Measurements from ENCODE around the gene CCL1.

The CCL1 gene

GRCh38 chr17:34363183-34363661, at the start of gene CCL1:
TSS of gene CCL1 (minus strand) at chr17:34363233. CDS start at chr17:34363161, 72 bp downstream.
- H3K9ac ChIP-seq (ENCODE audit: low read length in 2 of 2) = no peak within 1 kb of the TSS
- no peaks in the 10 kb centered on the region for H3K4me1 ChIP-seq (ENCODE audit: control insufficient read depth, insufficient read depth, low read length)
- H3K36me3 ChIP-seq (ENCODE audit: control insufficient read depth in 2 of 2, insufficient read depth in 2 of 2, low read length in 2 of 2) = no peaks in the 10 kb centered on the region
- H3K27me3 ChIP-seq (ENCODE audit: control insufficient read depth in 1 of 2, insufficient read depth in 2 of 2, low read length in 2 of 2) = peaks cover 2 to 25% of the 10 kb centered on the region in 2 donors
- no peak within 1 kb of the TSS for H3K4me3 ChIP-seq (ENCODE audit: low read length in 2 of 2)
- H3K9me3 ChIP-seq (ENCODE audit: control insufficient read depth in 2 of 2, low read length in 2 of 2) = no peaks in the 10 kb centered on the region
- H3K27ac ChIP-seq (ENCODE audit: low read length) = no peak within 1 kb of the TSS

- H3K4me1 ChIP-seq (ENCODE audit: control insufficient read depth, insufficient read depth, low read length) = no peaks in the 10 kb centered on the region
- H3K27ac ChIP-seq (ENCODE audit: low read length) = no peak overlapping the region
- H3K9me3 ChIP-seq (ENCODE audit: control insufficient read depth in 2 of 2, low read length in 2 of 2) = no peaks in the 10 kb centered on the region
- H3K36me3 ChIP-seq (ENCODE audit: control insufficient read depth in 2 of 2, insufficient read depth in 2 of 2, low read length in 2 of 2) = no peaks in the 10 kb centered on the region
- no peak overlapping the region for H3K4me3 ChIP-seq (ENCODE audit: low read length in 2 of 2)
- peaks cover 22 to 24% of the 10 kb centered on the region in 2 donors for H3K27me3 ChIP-seq (ENCODE audit: control insufficient read depth in 1 of 2, insufficient read depth in 2 of 2, low read length in 2 of 2)
- no peak overlapping the region for H3K9ac ChIP-seq (ENCODE audit: low read length in 2 of 2)
Observed at GRCh38 chr17:34412534-34412933, 49.5 kb upstream of the CCL1 start.

GRCh38 chr17:34411646-34412421, 48.8 kb upstream of the CCL1 start:
- Histone ChIP-seq H3K36me3 (ENCODE audit: control insufficient read depth in 2 of 2, insufficient read depth in 2 of 2, low read length in 2 of 2) (no peaks in the 10 kb centered on the region), H3K4me3 (ENCODE audit: low read length in 2 of 2) (no peak overlapping the region), H3K27ac (ENCODE audit: low read length) (no peak overlapping the region), H3K4me1 (ENCODE audit: control insufficient read depth, insufficient read depth, low read length) (no peaks in the 10 kb centered on the region), H3K9me3 (ENCODE audit: control insufficient read depth in 2 of 2, low read length in 2 of 2) (no peaks in the 10 kb centered on the region), H3K27me3 (ENCODE audit: control insufficient read depth in 1 of 2, insufficient read depth in 2 of 2, low read length in 2 of 2) (peaks cover 22 to 25% of the 10 kb centered on the region in 2 donors), H3K9ac (ENCODE audit: low read length in 2 of 2) (no peak overlapping the region)

GRCh38 chr17:34409352-34409751, 46.3 kb upstream of the CCL1 start:
- Histone ChIP-seq H3K36me3 (ENCODE audit: control insufficient read depth in 2 of 2, insufficient read depth in 2 of 2, low read length in 2 of 2) (no peaks in the 10 kb centered on the region), H3K27ac (ENCODE audit: low read length) (no peak overlapping the region), H3K4me3 (ENCODE audit: low read length in 2 of 2) (no peak overlapping the region), H3K27me3 (ENCODE audit: control insufficient read depth in 1 of 2, insufficient read depth in 2 of 2, low read length in 2 of 2) (peaks cover 17 to 23% of the 10 kb centered on the region in 2 donors), H3K9ac (ENCODE audit: low read length in 2 of 2) (no peak overlapping the region), H3K9me3 (ENCODE audit: control insufficient read depth in 2 of 2, low read length in 2 of 2) (no peaks in the 10 kb centered on the region), H3K4me1 (ENCODE audit: control insufficient read depth, insufficient read depth, low read length) (no peaks in the 10 kb centered on the region)

GRCh38 chr17:34408439-34408838, 45.4 kb upstream of the CCL1 start:
- Histone ChIP-seq H3K4me1 (ENCODE audit: control insufficient read depth, insufficient read depth, low read length) (no peaks in the 10 kb centered on the region), H3K9me3 (ENCODE audit: control insufficient read depth in 2 of 2, low read length in 2 of 2) (no peaks in the 10 kb centered on the region), H3K4me3 (ENCODE audit: low read length in 2 of 2) (no peak overlapping the region), H3K27me3 (ENCODE audit: control insufficient read depth in 1 of 2, insufficient read depth in 2 of 2, low read length in 2 of 2) (peaks cover 14 to 20% of the 10 kb centered on the region in 2 donors), H3K9ac (ENCODE audit: low read length in 2 of 2) (no peak overlapping the region), H3K36me3 (ENCODE audit: control insufficient read depth in 2 of 2, insufficient read depth in 2 of 2, low read length in 2 of 2) (no peaks in the 10 kb centered on the region), H3K27ac (ENCODE audit: low read length) (no peak overlapping the region)

- no peaks in the 10 kb centered on the region for H3K9me3 ChIP-seq (ENCODE audit: control insufficient read depth in 2 of 2, low read length in 2 of 2)
- no peaks in the 10 kb centered on the region for H3K36me3 ChIP-seq (ENCODE audit: control insufficient read depth in 2 of 2, insufficient read depth in 2 of 2, low read length in 2 of 2)
- no peak overlapping the region for H3K4me3 ChIP-seq (ENCODE audit: low read length in 2 of 2)
- H3K27ac ChIP-seq (ENCODE audit: low read length) = no peak overlapping the region
- peaks cover 10 to 15% of the 10 kb centered on the region in 2 donors for H3K27me3 ChIP-seq (ENCODE audit: control insufficient read depth in 1 of 2, insufficient read depth in 2 of 2, low read length in 2 of 2)
- no peak overlapping the region for H3K9ac ChIP-seq (ENCODE audit: low read length in 2 of 2)
- no peaks in the 10 kb centered on the region for H3K4me1 ChIP-seq (ENCODE audit: control insufficient read depth, insufficient read depth, low read length)
Observed at GRCh38 chr17:34406226-34406625, 43.2 kb upstream of the CCL1 start.

- H3K4me1 ChIP-seq (ENCODE audit: control insufficient read depth, insufficient read depth, low read length) = no peaks in the 10 kb centered on the region
- peaks cover 7 to 9% of the 10 kb centered on the region in 2 donors for H3K27me3 ChIP-seq (ENCODE audit: control insufficient read depth in 1 of 2, insufficient read depth in 2 of 2, low read length in 2 of 2)
Observed at GRCh38 chr17:34403006-34403405, 40.0 kb upstream of the CCL1 start.

GRCh38 chr17:34401165-34401564, 38.1 kb upstream of the CCL1 start:
- Histone ChIP-seq H3K27ac (ENCODE audit: low read length) (no peak overlapping the region), H3K4me3 (ENCODE audit: low read length in 2 of 2) (no peak overlapping the region), H3K9ac (ENCODE audit: low read length in 2 of 2) (no peak overlapping the region), H3K36me3 (ENCODE audit: control insufficient read depth in 2 of 2, insufficient read depth in 2 of 2, low read length in 2 of 2) (no peaks in the 10 kb centered on the region), H3K4me1 (ENCODE audit: control insufficient read depth, insufficient read depth, low read length) (no peaks in the 10 kb centered on the region), H3K9me3 (ENCODE audit: control insufficient read depth in 2 of 2, low read length in 2 of 2) (no peaks in the 10 kb centered on the region), H3K27me3 (ENCODE audit: control insufficient read depth in 1 of 2, insufficient read depth in 2 of 2, low read length in 2 of 2) (peaks cover 2 to 7% of the 10 kb centered on the region in 2 donors)

More at GRCh38 chr17:34403006-34403405, 40.0 kb upstream of the CCL1 start:
- no peak overlapping the region for H3K9ac ChIP-seq (ENCODE audit: low read length in 2 of 2)
- no peak overlapping the region for H3K27ac ChIP-seq (ENCODE audit: low read length)
- H3K9me3 ChIP-seq (ENCODE audit: control insufficient read depth in 2 of 2, low read length in 2 of 2) = no peaks in the 10 kb centered on the region
- H3K36me3 ChIP-seq (ENCODE audit: control insufficient read depth in 2 of 2, insufficient read depth in 2 of 2, low read length in 2 of 2) = no peaks in the 10 kb centered on the region
- H3K4me3 ChIP-seq (ENCODE audit: low read length in 2 of 2) = no peak overlapping the region

- no peaks in the 10 kb centered on the region for H3K9me3 ChIP-seq (ENCODE audit: control insufficient read depth in 2 of 2, low read length in 2 of 2)
- no peak overlapping the region for H3K4me3 ChIP-seq (ENCODE audit: low read length in 2 of 2)
- no peak overlapping the region for H3K9ac ChIP-seq (ENCODE audit: low read length in 2 of 2)
- no peak overlapping the region for H3K27ac ChIP-seq (ENCODE audit: low read length)
- H3K4me1 ChIP-seq (ENCODE audit: control insufficient read depth, insufficient read depth, low read length) = no peaks in the 10 kb centered on the region
- H3K36me3 ChIP-seq (ENCODE audit: control insufficient read depth in 2 of 2, insufficient read depth in 2 of 2, low read length in 2 of 2) = no peaks in the 10 kb centered on the region
- H3K27me3 ChIP-seq (ENCODE audit: control insufficient read depth in 1 of 2, insufficient read depth in 2 of 2, low read length in 2 of 2) = peaks cover 2 to 7% of the 10 kb centered on the region in 2 donors
Observed at GRCh38 chr17:34400301-34400931, 37.4 kb upstream of the CCL1 start.

- Histone ChIP-seq H3K4me1 (ENCODE audit: control insufficient read depth, insufficient read depth, low read length) (no peaks in the 10 kb centered on the region), H3K9me3 (ENCODE audit: control insufficient read depth in 2 of 2, low read length in 2 of 2) (no peaks in the 10 kb centered on the region), H3K4me3 (ENCODE audit: low read length in 2 of 2) (no peak overlapping the region), H3K9ac (ENCODE audit: low read length in 2 of 2) (no peak overlapping the region), H3K27me3 (ENCODE audit: control insufficient read depth in 1 of 2, insufficient read depth in 2 of 2, low read length in 2 of 2) (peaks cover 2 to 7% of the 10 kb centered on the region in 2 donors), H3K27ac (ENCODE audit: low read length) (no peak overlapping the region), H3K36me3 (ENCODE audit: control insufficient read depth in 2 of 2, insufficient read depth in 2 of 2, low read length in 2 of 2) (no peaks in the 10 kb centered on the region)
Observed at GRCh38 chr17:34399725-34400124, 36.7 kb upstream of the CCL1 start.

GRCh38 chr17:34398990-34399389, 36.0 kb upstream of the CCL1 start:
- Histone ChIP-seq H3K4me3 (ENCODE audit: low read length in 2 of 2) (no peak overlapping the region), H3K9ac (ENCODE audit: low read length in 2 of 2) (no peak overlapping the region), H3K27me3 (ENCODE audit: control insufficient read depth in 1 of 2, insufficient read depth in 2 of 2, low read length in 2 of 2) (peaks cover 2 to 7% of the 10 kb centered on the region in 2 donors), H3K27ac (ENCODE audit: low read length) (no peak overlapping the region), H3K36me3 (ENCODE audit: control insufficient read depth in 2 of 2, insufficient read depth in 2 of 2, low read length in 2 of 2) (no peaks in the 10 kb centered on the region), H3K4me1 (ENCODE audit: control insufficient read depth, insufficient read depth, low read length) (no peaks in the 10 kb centered on the region), H3K9me3 (ENCODE audit: control insufficient read depth in 2 of 2, low read length in 2 of 2) (no peaks in the 10 kb centered on the region)
